Liver (tissue), 9 donors: ENCODE measurements around the gene SESN3. TPM values are rescaled to one million over a fixed set of nuclear protein-coding genes. Genes with fewer than 3 reads are reported as not detected.
A peak's percentile ranks its signal among the peaks of the same experiment; 100 is the strongest.

Source experiments
- DNase-seq: peaks from one replicate; pipeline ENCODE4 v3.0.0-alpha.2; 2017; ENCODE audit warnings: low spot score
- H3K27ac ChIP-seq, 2 donors: one replicate each; pipeline ENCODE4 v1.7.0; 2013; ENCODE audit warnings: inconsistent platforms in 2 of 2, low read length in 2 of 2, control low read depth in 1 of 2, low read depth in 1 of 2, mild to moderate bottlenecking in 1 of 2
- H3K27me3 ChIP-seq, 4 donors: one replicate each; pipeline versions ENCODE4 v1.6.1 to v1.7.0; 2013; ENCODE audit warnings: low read length in 3 of 4, inconsistent platforms in 1 of 4, mild to moderate bottlenecking in 1 of 4, moderate library complexity in 1 of 4; ENCODE audit not compliant: control insufficient read depth in 4 of 4, insufficient read depth in 4 of 4
- H3K36me3 ChIP-seq, 4 donors: one replicate each; pipeline versions ENCODE4 v1.6.1 to v1.7.0; 2013; ENCODE audit warnings: low read length in 3 of 4, mild to moderate bottlenecking in 3 of 4, low read depth in 1 of 4, moderate library complexity in 1 of 4; ENCODE audit not compliant: control insufficient read depth in 4 of 4, insufficient read depth in 3 of 4
- H3K4me1 ChIP-seq, 4 donors: one replicate each; pipeline versions ENCODE4 v1.6.1 to v1.7.0; 2013; ENCODE audit warnings: low read length in 3 of 4, mild to moderate bottlenecking in 3 of 4, moderate library complexity in 1 of 4; ENCODE audit not compliant: control insufficient read depth in 4 of 4, insufficient read depth in 4 of 4
- H3K4me3 ChIP-seq, 3 donors: one replicate each; pipeline versions ENCODE4 v1.6.1 to v1.7.0; 2013; ENCODE audit warnings: low read length in 3 of 3, control low read depth in 1 of 3, low read depth in 1 of 3, mild to moderate bottlenecking in 1 of 3
- H3K9ac ChIP-seq, 2 donors: one replicate each; pipeline ENCODE4 v1.7.0; 2013; ENCODE audit warnings: low read length in 2 of 2, mild to moderate bottlenecking in 2 of 2, moderate library complexity in 2 of 2, control low read depth in 1 of 2, low read depth in 1 of 2
- H3K9me3 ChIP-seq, 4 donors: one replicate each; pipeline versions ENCODE4 v1.6.1 to v1.7.0; 2013; ENCODE audit warnings: low read length in 3 of 4; ENCODE audit not compliant: control insufficient read depth in 4 of 4
- ATF3 ChIP-seq: IDR thresholded peaks from 2 replicates; pipeline ENCODE4 v1.6.1; 2016; ENCODE audit warnings: antibody characterized with exemption
- EGR1 ChIP-seq, 2 donors: IDR thresholded peaks; 2 replicates each; pipeline ENCODE4 v1.6.1; 2016 to 2018; ENCODE audit warnings: antibody characterized with exemption in 2 of 2, low read depth in 2 of 2
- FOXA1 ChIP-seq: IDR thresholded peaks from 2 replicates; pipeline ENCODE4 v1.6.1; 2016; ENCODE audit warnings: antibody characterized with exemption
- FOXA2 ChIP-seq: IDR thresholded peaks from 2 replicates; pipeline ENCODE4 v1.6.1; 2016; ENCODE audit warnings: antibody characterized with exemption
- GABPA ChIP-seq, 2 donors: IDR thresholded peaks in 1 of 2; conservative IDR thresholded peaks in 1 of 2; 2 replicates each; pipeline ENCODE4 v1.6.1; 2016; ENCODE audit warnings: antibody characterized with exemption in 2 of 2, mild to moderate bottlenecking in 1 of 2, moderate library complexity in 1 of 2
- HNF4A ChIP-seq, 2 donors: conservative IDR thresholded peaks; 2 replicates each; pipeline ENCODE4 v1.6.1; 2016; ENCODE audit warnings: antibody characterized with exemption in 2 of 2, mild to moderate bottlenecking in 2 of 2
- HNF4G ChIP-seq: IDR thresholded peaks from 2 replicates; pipeline ENCODE4 v1.6.1; 2016; ENCODE audit warnings: antibody characterized with exemption
- JUND ChIP-seq, 2 donors: IDR thresholded peaks; 2 replicates each; pipeline ENCODE4 v1.6.1; 2016; ENCODE audit warnings: antibody characterized with exemption in 2 of 2
- NR2F2 ChIP-seq: IDR thresholded peaks from 2 replicates; pipeline ENCODE4 v1.6.1; 2016; ENCODE audit warnings: antibody characterized with exemption
- RAD21 ChIP-seq, 2 donors: IDR thresholded peaks; 2 replicates each; pipeline ENCODE4 v1.6.1; 2016; ENCODE audit warnings: antibody characterized with exemption in 2 of 2, mild to moderate bottlenecking in 2 of 2
- RXRA ChIP-seq, 2 donors: IDR thresholded peaks; 2 replicates each; pipeline ENCODE4 v1.6.1; 2017 to 2018; ENCODE audit warnings: antibody characterized with exemption in 2 of 2, mild to moderate bottlenecking in 1 of 2
- SP1 ChIP-seq: IDR thresholded peaks from 2 replicates; pipeline ENCODE4 v1.6.1; 2018; ENCODE audit warnings: antibody characterized with exemption, mild to moderate bottlenecking
- TAF1 ChIP-seq: conservative IDR thresholded peaks from 2 replicates; pipeline ENCODE4 v1.6.1; 2016; ENCODE audit warnings: antibody characterized with exemption, mild to moderate bottlenecking
- YY1 ChIP-seq: IDR thresholded peaks from 2 replicates; pipeline ENCODE4 v1.6.1; 2016; ENCODE audit warnings: antibody characterized with exemption, mild to moderate bottlenecking
- WGBS: extraction: QIAGEN DNeasy Blood & Tissue Kit; methylation state at CpG from one replicate; pipeline ENCODE4 v1.1.7; 2013; 5-methylcytosine and 5-hydroxymethylcytosine counted together
- polyA plus RNA-seq, 2 donors: library from polyadenylated mRNA; stranded (reverse) in 1 of 2; unstranded in 1 of 2; fragments of 200-250 nt in 1 of 2; fragments of >200 nt in 1 of 2; fragmentation: Nextera tagmentation in 1 of 2; extraction: Ambion mirVana in 1 of 2; gene quantifications; one replicate each; pipeline versions ENCODE4 v1.2.1 to v1.2.3, GENCODE V29; 2013 to 2015
- total RNA-seq, 2 donors: library from RNA; depleted of rRNA; stranded (reverse); fragments of >200 nt; gene quantifications; one replicate each; pipeline ENCODE4 v1.2.3, GENCODE V29; 2014
- TF ChIP-seq, protein P1 (sequence below): IDR thresholded peaks from 2 replicates; pipeline ENCODE4 v1.6.1; 2016; ENCODE audit warnings: antibody characterized with exemption
- TF ChIP-seq, protein P2 (sequence below): IDR thresholded peaks from 2 replicates; pipeline ENCODE4 v1.6.1; 2016; ENCODE audit warnings: antibody characterized with exemption
- donor health status: healthy.
- donor health status: healthy.
- donor health status: healthy.
- donor health status: healthy.
- donor health status: healthy.

The SESN3 gene
- total and polyA plus RNA-seq, 4 donors = 0.85 to 46.6 (median 2.6) TPM

DNA sequence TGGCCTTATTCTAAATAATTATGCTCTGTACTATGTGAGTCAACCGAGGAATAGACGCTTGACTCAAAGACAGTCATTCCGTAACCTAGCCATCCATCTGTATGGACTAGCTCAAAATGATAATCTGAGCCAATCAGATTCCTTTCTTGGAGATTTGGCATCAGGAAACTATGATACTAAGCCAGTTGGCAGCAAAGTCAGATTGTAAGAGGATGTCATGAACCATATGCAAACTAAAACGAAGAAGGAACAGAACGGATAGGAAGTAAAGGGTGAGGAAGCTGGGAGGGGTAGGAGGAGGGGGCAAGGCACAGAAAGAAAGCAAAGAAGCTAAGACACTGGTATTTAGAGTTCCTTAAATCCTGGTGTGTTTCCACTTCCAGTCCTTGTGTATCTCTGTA is 10.7 kb upstream of the SESN3 start:
- H3K4me1 ChIP-seq = no peaks in the 10 kb centered on the region
- H3K9me3 ChIP-seq = no peaks in the 10 kb centered on the region
- DNase-seq = no peak
- WGBS = 73% methylated on average over 5 of the region's 5 CpGs
- no peak overlapping the region for H3K27ac ChIP-seq
- no peak overlapping the region for H3K9ac ChIP-seq
- no peaks in the 10 kb centered on the region for H3K27me3 ChIP-seq
- H3K4me3 ChIP-seq = no peak overlapping the region
- no peak for TF ChIP-seq EGR1 (IDR thresholded peaks at IDR 0.05; ENCODE audit: low read depth in 2 of 2)
- TF ChIP-seq TAF1 = no peak
- no peak for TF ChIP-seq SP1
- no peak for TF ChIP-seq NR2F2
- TF ChIP-seq FOXA2 = no peak
- TF ChIP-seq RXRA (IDR thresholded peaks at IDR 0.05) = no peak
- no peak for TF ChIP-seq GABPA (IDR thresholded peaks at IDR 0.05 in 1 of 2, conservative IDR thresholded peaks at IDR 0.05 in 1 of 2)
- TF ChIP-seq YY1 = no peak
- no peak for TF ChIP-seq JUND (IDR thresholded peaks at IDR 0.05)
- TF ChIP-seq, protein P1, sequence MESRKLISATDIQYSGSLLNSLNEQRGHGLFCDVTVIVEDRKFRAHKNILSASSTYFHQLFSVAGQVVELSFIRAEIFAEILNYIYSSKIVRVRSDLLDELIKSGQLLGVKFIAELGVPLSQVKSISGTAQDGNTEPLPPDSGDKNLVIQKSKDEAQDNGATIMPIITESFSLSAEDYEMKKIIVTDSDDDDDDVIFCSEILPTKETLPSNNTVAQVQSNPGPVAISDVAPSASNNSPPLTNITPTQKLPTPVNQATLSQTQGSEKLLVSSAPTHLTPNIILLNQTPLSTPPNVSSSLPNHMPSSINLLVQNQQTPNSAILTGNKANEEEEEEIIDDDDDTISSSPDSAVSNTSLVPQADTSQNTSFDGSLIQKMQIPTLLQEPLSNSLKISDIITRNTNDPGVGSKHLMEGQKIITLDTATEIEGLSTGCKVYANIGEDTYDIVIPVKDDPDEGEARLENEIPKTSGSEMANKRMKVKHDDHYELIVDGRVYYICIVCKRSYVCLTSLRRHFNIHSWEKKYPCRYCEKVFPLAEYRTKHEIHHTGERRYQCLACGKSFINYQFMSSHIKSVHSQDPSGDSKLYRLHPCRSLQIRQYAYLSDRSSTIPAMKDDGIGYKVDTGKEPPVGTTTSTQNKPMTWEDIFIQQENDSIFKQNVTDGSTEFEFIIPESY = no peak
- no peak for TF ChIP-seq RAD21 (IDR thresholded peaks at IDR 0.05)
- no peak for TF ChIP-seq HNF4G
- TF ChIP-seq ATF3 = no peak
- TF ChIP-seq, protein P2, sequence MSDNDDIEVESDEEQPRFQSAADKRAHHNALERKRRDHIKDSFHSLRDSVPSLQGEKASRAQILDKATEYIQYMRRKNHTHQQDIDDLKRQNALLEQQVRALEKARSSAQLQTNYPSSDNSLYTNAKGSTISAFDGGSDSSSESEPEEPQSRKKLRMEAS = no peak
- no peaks in the 10 kb centered on the region for H3K36me3 ChIP-seq

DNA sequence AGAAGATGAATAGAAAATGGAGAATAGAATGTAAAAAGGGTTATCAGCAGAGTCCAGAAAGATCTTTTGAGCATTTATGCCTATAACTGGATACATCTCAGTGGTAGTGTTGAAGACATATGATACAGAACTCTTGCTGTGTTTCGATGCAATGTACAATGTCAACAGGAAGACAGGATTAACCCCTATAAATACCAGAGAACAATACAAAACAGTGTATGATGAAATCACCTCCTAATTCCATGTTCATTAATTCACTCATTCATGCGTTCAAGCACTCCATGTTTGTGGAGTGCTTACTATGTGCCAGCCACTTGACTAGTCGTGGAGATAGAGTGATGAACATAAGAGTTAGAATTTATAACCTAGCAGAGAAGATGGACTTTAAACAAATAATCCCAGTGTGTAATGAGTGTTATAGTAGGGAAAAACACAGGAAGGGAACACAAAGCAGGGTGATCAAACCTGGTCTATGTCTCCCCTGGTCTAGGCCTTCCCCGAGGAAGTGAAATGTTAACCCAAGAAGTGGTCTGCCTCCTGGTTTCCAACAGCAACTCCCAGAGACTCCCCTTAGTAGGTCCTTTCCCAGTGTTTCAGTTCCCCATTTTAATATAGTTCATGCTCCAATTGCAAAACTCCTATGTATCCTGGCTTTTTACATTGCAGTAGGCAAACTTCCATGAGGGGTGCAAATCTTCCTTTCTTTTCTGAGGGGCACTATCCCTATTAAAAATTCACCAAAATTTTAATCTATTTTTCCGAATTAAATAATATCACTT is 9.1 kb upstream of the SESN3 start:
- no peak for TF ChIP-seq GABPA (IDR thresholded peaks at IDR 0.05 in 1 of 2, conservative IDR thresholded peaks at IDR 0.05 in 1 of 2)
- no peak for TF ChIP-seq JUND (IDR thresholded peaks at IDR 0.05)
- no peak for TF ChIP-seq SP1
- TF ChIP-seq ATF3 = no peak
- Histone ChIP-seq H3K9ac (no peak overlapping the region), H3K4me3 (no peak overlapping the region), H3K9me3 (no peaks in the 10 kb centered on the region), H3K27me3 (no peaks in the 10 kb centered on the region), H3K36me3 (no peaks in the 10 kb centered on the region), H3K4me1 (no peaks in the 10 kb centered on the region), H3K27ac (no peak overlapping the region)
- DNase-seq = no peak
- WGBS = 88% methylated on average over 5 of the region's 5 CpGs

- Histone ChIP-seq H3K4me3 (peak overlapping the region; percentile 58 to 66 (median 64)), H3K4me1 (peaks cover 1 to 35% (median 22%) of the 10 kb centered on the region in 4 donors), H3K9ac (peak overlapping the region; percentile 24 to 76), H3K9me3 (no peaks in the 10 kb centered on the region), H3K27me3 (no peaks in the 10 kb centered on the region), H3K36me3 (no peaks in the 10 kb centered on the region), H3K27ac (peak overlapping the region in 1 of 2 donors; percentile 86)
- DNase-seq = no peak
- TF ChIP-seq FOXA1 = no peak
- no peak for TF ChIP-seq SP1
- TF ChIP-seq NR2F2 = no peak
- TF ChIP-seq JUND (IDR thresholded peaks at IDR 0.05) = no peak
- no peak for TF ChIP-seq HNF4A (conservative IDR thresholded peaks at IDR 0.05)
- no peak for TF ChIP-seq RAD21 (IDR thresholded peaks at IDR 0.05)
- no peak for TF ChIP-seq EGR1 (IDR thresholded peaks at IDR 0.05; ENCODE audit: low read depth in 2 of 2)
- no peak for TF ChIP-seq HNF4G
- TF ChIP-seq, protein P1 = no peak
- WGBS = 54% methylated on average over 3 of the region's 3 CpGs
Measured at GRCh38 chr11:95232666-95233065, 1.7 kb upstream of the SESN3 start.
